Spleen (tissue), 11 donors: Measurements from ENCODE around the gene AKR1E2. TPM values are rescaled to one million over a fixed set of nuclear protein-coding genes. Genes with fewer than 3 reads are reported as not detected.

ENCODE experiments used
- DNase-seq: peaks from one replicate; pipeline ENCODE4 v3.0.0-alpha.2; 2020
- H3K27ac ChIP-seq, 8 donors: fragments of 200-600 bp; sonication (generic) in 7 of 8; 1 replicate in 4 of 8; 2 replicates in 4 of 8; pipeline versions ENCODE4 v1.5.0 to v1.8.0; 2016 to 2021; ENCODE audit warnings: inconsistent platforms in 4 of 8, mild to moderate bottlenecking in 4 of 8, moderate library complexity in 1 of 8
- H3K27me3 ChIP-seq, 7 donors: fragments of 200-600 bp; sonication (generic) in 6 of 7; replicated peaks in 1 of 7; 1 replicate in 4 of 7; 2 replicates in 3 of 7; pipeline versions ENCODE4 v1.5.0 to v1.8.0; 2016 to 2021; ENCODE audit warnings: inconsistent platforms in 3 of 7, mild to moderate bottlenecking in 1 of 7
- H3K36me3 ChIP-seq, 6 donors: fragments of 200-600 bp; sonication (generic) in 5 of 6; 1 replicate in 4 of 6; 2 replicates in 2 of 6; pipeline versions ENCODE4 v1.5.0 to v1.8.0; 2016 to 2021; ENCODE audit warnings: inconsistent platforms in 2 of 6
- H3K4me1 ChIP-seq, 6 donors: fragments of 200-600 bp; sonication (generic) in 5 of 6; 1 replicate in 3 of 6; 2 replicates in 3 of 6; pipeline versions ENCODE4 v1.5.0 to v1.8.0; 2016 to 2021; ENCODE audit warnings: inconsistent platforms in 3 of 6
- H3K4me3 ChIP-seq, 8 donors: fragments of 200-600 bp; sonication (generic) in 7 of 8; 1 replicate in 4 of 8; 2 replicates in 4 of 8; pipeline versions ENCODE4 v1.5.0 to v1.8.0; 2016 to 2021; ENCODE audit warnings: inconsistent platforms in 4 of 8, mild to moderate bottlenecking in 4 of 8, moderate library complexity in 2 of 8
- H3K9me3 ChIP-seq, 8 donors: fragments of 200-600 bp; sonication (generic) in 7 of 8; 1 replicate in 4 of 8; 2 replicates in 4 of 8; pipeline versions ENCODE4 v1.5.0 to v1.8.0; 2016 to 2021; ENCODE audit warnings: inconsistent platforms in 4 of 8
- POLR2A ChIP-seq, 3 donors: fragments of 450-650 bp; IDR thresholded peaks; one replicate each; pipeline ENCODE4 v1.5.1; 2017; ENCODE audit warnings: antibody characterized with exemption in 3 of 3, mild to moderate bottlenecking in 1 of 3
- POLR2AphosphoS5 ChIP-seq, 3 donors: sonication (generic); formaldehyde crosslinking; IDR thresholded peaks; one replicate each; pipeline ENCODE4 v1.5.1; 2017; ENCODE audit warnings: antibody characterized with exemption in 3 of 3
- WGBS, 5 donors: extraction: QIAGEN DNeasy Blood & Tissue Kit in 3 of 5; methylation state at CpG; one replicate each; pipeline versions ENCODE4 v1.1.5 to v1.1.7; 2013 to 2018; 5-methylcytosine and 5-hydroxymethylcytosine counted together
- intact Hi-C: fragments of 100-400 bp; cut with DNase I; formaldehyde crosslinking; loops from one replicate; pipeline ENCODE4 v1.15.0; 2023; ENCODE audit warnings: low total_unique reads
- polyA plus RNA-seq, 3 donors: library from polyadenylated mRNA; stranded (reverse); fragments of 200-250 nt; gene quantifications; one replicate each; pipeline ENCODE4 v1.2.1, GENCODE V29; 2013
- total RNA-seq, 7 donors: library from RNA; depleted of rRNA in 3 of 7; stranded (reverse); fragments of >200 nt in 3 of 7; fragmentation: NEBNext Ultra II Directional in 4 of 7; extraction: Animal tissue kit (Norgen Biotek cat#: 25700) in 4 of 7; gene quantifications; one replicate each; pipeline versions ENCODE4 v1.1.0 to v1.2.1, GENCODE V29; 2016 to 2021
- TF ChIP-seq, protein P1 (sequence below), 11 experiments: fragments of 200-600 bp in 7 of 11; fragments of 450-650 bp in 4 of 11; sonication (generic) in 4 of 11; IDR thresholded peaks in 8 of 11; conservative IDR thresholded peaks in 3 of 11; 1 replicate in 7 of 11; 2 replicates in 4 of 11; pipeline versions ENCODE4 v1.4.0 to v1.8.0; 2016 to 2021; ENCODE audit warnings: antibody characterized with exemption in 11 of 11, inconsistent platforms in 4 of 11, mild to moderate bottlenecking in 1 of 11
- donor health status: healthy with polysubstance abuse.
- donor health status: DM: no; HTN: no; CAD: no; lungs with moderate emphysema.
- donor health status: DM: no; HTN: no; CAD: no.
- donor health status: Bipolar disorder and iron deficiency.
- donor health status: healthy.
- donor health status: DM: no; HTN: no; CAD: no.
- donor health status: DM: yes; HTN: yes; CAD: no.

Gene AKR1E2
- total and polyA plus RNA-seq, 10 donors = 0.58 to 11.1 (median 6.0) TPM

DNA sequence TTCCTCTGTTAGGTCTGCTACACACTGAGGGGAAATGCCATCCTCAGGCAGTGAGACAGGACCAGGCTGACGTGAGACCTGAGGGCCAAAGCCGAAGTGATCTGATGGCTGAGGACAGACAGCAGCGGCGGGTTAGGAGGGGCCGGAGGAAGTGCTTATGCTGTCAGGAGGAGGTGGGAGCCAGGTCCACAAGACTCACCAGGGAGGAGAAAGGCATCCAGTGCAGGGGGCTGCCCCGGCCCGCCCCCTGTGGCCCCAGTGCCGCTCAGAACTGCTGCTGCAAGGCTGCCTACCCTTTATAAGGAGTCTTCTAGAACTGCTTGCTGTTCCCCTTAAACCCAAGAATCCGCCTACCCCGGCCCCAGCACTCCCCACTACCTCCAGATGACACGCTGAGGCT lies 19.8 kb downstream of the AKR1E2 start:
- Histone ChIP-seq H3K9me3 (no peaks in the 10 kb centered on the region), H3K4me1 (peaks cover 0 to 13% (median 7%) of the 10 kb centered on the region in 6 donors), H3K36me3 (no peaks in the 10 kb centered on the region), H3K27ac (no peak overlapping the region), H3K4me3 (no peak overlapping the region), H3K27me3 (no peaks in the 10 kb centered on the region)
- TF ChIP-seq POLR2AphosphoS5 (IDR thresholded peaks at IDR 0.05) = no peak
- TF ChIP-seq, protein P1, sequence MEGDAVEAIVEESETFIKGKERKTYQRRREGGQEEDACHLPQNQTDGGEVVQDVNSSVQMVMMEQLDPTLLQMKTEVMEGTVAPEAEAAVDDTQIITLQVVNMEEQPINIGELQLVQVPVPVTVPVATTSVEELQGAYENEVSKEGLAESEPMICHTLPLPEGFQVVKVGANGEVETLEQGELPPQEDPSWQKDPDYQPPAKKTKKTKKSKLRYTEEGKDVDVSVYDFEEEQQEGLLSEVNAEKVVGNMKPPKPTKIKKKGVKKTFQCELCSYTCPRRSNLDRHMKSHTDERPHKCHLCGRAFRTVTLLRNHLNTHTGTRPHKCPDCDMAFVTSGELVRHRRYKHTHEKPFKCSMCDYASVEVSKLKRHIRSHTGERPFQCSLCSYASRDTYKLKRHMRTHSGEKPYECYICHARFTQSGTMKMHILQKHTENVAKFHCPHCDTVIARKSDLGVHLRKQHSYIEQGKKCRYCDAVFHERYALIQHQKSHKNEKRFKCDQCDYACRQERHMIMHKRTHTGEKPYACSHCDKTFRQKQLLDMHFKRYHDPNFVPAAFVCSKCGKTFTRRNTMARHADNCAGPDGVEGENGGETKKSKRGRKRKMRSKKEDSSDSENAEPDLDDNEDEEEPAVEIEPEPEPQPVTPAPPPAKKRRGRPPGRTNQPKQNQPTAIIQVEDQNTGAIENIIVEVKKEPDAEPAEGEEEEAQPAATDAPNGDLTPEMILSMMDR (IDR thresholded peaks at IDR 0.05 in 8 of 11, conservative IDR thresholded peaks at IDR 0.05 in 3 of 11) = no peak
- TF ChIP-seq POLR2A (IDR thresholded peaks at IDR 0.05) = no peak
- WGBS, 5 donors = 87 to 97% (median 93%) methylated on average over 11 of the region's 11 CpGs
- intact Hi-C loops = loop anchor here (10.0 kb wide), 2 partner anchors 539 to 589 kb away; no protein-coding TSS in a partner anchor
- no peak for DNase-seq

DNA sequence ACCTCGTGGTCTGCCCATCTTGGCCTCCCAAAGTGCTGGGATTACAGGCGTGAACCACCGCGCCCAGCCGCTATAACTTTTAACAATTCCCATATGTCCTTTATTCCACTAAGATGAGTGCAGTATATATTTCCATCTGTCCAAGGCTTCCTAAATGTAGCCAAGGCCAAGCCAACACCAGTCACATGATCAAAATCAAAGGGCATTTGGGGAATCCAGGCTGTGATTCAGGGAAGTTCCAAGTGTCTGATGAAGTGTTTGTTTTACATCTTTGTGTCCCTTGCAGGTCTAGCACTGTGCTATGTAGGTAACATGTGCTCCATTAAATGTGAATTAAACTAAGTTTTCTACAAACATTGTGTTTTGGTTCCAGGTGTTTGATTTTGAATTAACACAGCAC lies 20.8 kb downstream of the AKR1E2 start:
- WGBS, 5 donors = 71 to 90% (median 77%) methylated on average over 5 of the region's 5 CpGs
- TF ChIP-seq POLR2A (IDR thresholded peaks at IDR 0.05) = no peak
- TF ChIP-seq, protein P1 (IDR thresholded peaks at IDR 0.05 in 8 of 11, conservative IDR thresholded peaks at IDR 0.05 in 3 of 11) = no peak
- intact Hi-C loops = loop anchor here (10.0 kb wide), 2 partner anchors 538 to 588 kb away; no protein-coding TSS in a partner anchor
- H3K4me3 ChIP-seq = no peak overlapping the region
- no peak overlapping the region for H3K27ac ChIP-seq
- H3K27me3 ChIP-seq = no peaks in the 10 kb centered on the region
- DNase-seq = no peak
- H3K36me3 ChIP-seq = no peaks in the 10 kb centered on the region
- H3K9me3 ChIP-seq = no peaks in the 10 kb centered on the region
- peaks cover 0 to 13% (median 7%) of the 10 kb centered on the region in 6 donors for H3K4me1 ChIP-seq

DNA sequence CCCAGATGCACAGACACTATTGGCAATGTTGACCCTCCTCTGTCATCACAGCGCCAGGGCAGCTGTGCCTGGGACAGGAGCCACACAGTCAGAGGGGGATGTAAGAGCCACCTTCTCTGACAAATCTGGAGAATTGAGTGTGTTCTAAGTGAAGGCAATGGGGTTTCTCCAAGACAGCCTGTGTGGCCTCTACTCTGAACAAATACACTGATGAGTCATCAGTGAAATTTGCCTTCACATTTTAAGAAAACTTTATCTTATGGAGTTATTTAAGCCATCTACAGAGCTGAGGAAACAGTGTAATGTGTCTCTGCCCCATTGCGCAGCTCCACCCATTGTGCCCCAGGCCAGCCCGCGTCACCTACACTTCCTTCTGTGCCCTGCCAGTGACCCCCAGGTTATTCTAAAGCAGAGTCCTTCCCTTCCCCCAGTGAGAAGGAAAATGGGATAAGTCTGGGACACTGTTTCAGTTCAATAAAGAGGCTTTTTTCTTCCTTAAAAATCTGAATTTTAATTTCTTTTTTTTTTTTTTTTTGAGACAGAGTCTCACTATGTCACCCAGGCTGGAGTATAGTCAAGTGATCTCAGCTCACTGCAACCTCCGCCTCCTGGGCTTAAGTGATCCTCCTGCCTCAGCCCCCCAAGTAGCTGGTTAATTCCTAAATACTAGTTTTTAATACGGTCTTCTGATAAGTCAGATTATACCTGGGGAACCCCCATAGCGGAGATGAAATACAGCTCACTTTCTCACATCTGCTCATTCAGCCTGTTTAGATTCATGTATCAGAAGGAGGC lies 21.8 kb downstream of the AKR1E2 start:
- intact Hi-C loops = loop anchor here (10.0 kb wide), 2 partner anchors 537 to 587 kb away; no protein-coding TSS in a partner anchor
- Histone ChIP-seq H3K4me3 (no peak overlapping the region), H3K9me3 (no peaks in the 10 kb centered on the region), H3K4me1 (peaks cover 0 to 13% (median 7%) of the 10 kb centered on the region in 6 donors), H3K36me3 (no peaks in the 10 kb centered on the region), H3K27me3 (no peaks in the 10 kb centered on the region), H3K27ac (no peak overlapping the region)
- no peak for TF ChIP-seq POLR2AphosphoS5 (IDR thresholded peaks at IDR 0.05)
- 77 to 95% (median 83%) methylated on average over 7 of the region's 7 CpGs for whole genome bisulfite sequencing, 5 donors
- DNase-seq = no peak

GRCh38 chr10:4848356-4849041 lies 22.5 kb downstream of the AKR1E2 start:
- H3K9me3 ChIP-seq = no peaks in the 10 kb centered on the region
- no peak overlapping the region for H3K27ac ChIP-seq
- H3K4me1 ChIP-seq = peaks cover 0 to 13% (median 7%) of the 10 kb centered on the region in 6 donors
- no peak overlapping the region for H3K4me3 ChIP-seq
- WGBS, 5 donors = 67 to 85% (median 73%) methylated on average over 7 of the region's 7 CpGs
- no peak for DNase-seq
- no peaks in the 10 kb centered on the region for H3K36me3 ChIP-seq
- no peaks in the 10 kb centered on the region for H3K27me3 ChIP-seq
- TF ChIP-seq, protein P1 (IDR thresholded peaks at IDR 0.05 in 8 of 11, conservative IDR thresholded peaks at IDR 0.05 in 3 of 11) = no peak
- TF ChIP-seq POLR2AphosphoS5 (IDR thresholded peaks at IDR 0.05) = no peak
- no peak for TF ChIP-seq POLR2A (IDR thresholded peaks at IDR 0.05)
- intact Hi-C loops = loop anchor here (10.0 kb wide), 2 partner anchors 536 to 586 kb away; no protein-coding TSS in a partner anchor
